ENCODE measurements around the gene ANKRD33B. TPM values are rescaled to one million over a fixed set of nuclear protein-coding genes. Genes with fewer than 3 reads are reported as not detected.

Gene ANKRD33B
- total and polyA plus RNA-seq, 2 of the 8 experiments (the other 6 are each of a cell fraction or from before 2014, with no cell fraction given) = 6.9 to 20.6 TPM

DNA sequence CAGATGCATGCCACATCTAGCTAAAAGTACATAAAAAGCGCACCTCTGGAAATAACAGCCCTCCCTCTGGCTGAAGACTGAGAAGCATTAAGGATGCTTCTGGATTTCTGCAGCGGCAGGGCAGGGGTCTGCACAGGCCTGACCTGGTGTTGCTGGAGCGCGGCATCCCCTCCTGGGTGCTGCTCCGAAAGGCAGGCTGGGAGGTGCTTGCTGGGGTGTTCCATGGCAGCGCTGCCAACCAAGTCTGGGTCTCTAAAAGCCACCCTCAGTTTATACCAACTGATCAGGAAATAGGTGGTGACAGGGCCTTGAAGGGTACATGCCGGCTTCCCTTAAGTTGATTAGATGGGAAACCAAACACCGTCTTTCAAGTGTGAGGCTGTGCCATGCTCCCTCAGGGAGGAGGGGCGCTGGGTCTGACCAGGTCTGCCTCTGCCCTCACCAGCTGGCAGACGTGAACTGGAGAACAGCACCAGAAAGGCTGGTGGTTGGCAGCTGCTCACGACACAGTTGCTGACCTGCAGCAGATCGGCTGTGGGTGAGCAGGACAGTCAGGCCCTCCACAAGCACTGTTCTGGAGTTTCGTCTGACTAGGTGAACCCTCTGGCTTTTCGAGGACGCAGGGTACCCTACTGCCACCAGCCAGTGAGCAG, 115.6 kb downstream of the ANKRD33B start:
- H3K14ac ChIP-seq (ENCODE audit: insufficient read length) = no peak overlapping the region
- no peak overlapping the region for H3K23ac ChIP-seq (ENCODE audit: insufficient read length)
- H2AFZ ChIP-seq (ENCODE audit: low read length) = no peak overlapping the region
- no peaks in the 10 kb centered on the region for H3K23me2 ChIP-seq (ENCODE audit: low read depth, low read length)
- no peak overlapping the region for H3K18ac ChIP-seq (ENCODE audit: extremely low read depth, low read length)
- 0 out of 8 replicates have a peak, but pooled peaks cover 0 to 7% (median 3%) of the 10 kb centered on the region in 4 experiments for H3K36me3 ChIP-seq (ENCODE audit: control insufficient read depth in 2 of 4, insufficient read depth in 4 of 4, low read length in 3 of 4)
- H3K27ac ChIP-seq (ENCODE audit: low read depth, low read length) = no peak overlapping the region
- no peak overlapping the region for H3K4me2 ChIP-seq (ENCODE audit: insufficient read depth in 1 of 2, low read depth in 2 of 2, low read length in 2 of 2)
- H2BK15ac ChIP-seq (ENCODE audit: low read length) = no peak overlapping the region
- H2BK20ac ChIP-seq (ENCODE audit: low read length) = no peak overlapping the region
- no peaks in the 10 kb centered on the region for H3K9me3 ChIP-seq (ENCODE audit: insufficient read depth in 2 of 2, low read depth in 1 of 2, low read length in 1 of 2)
- H3K4ac ChIP-seq (replicated peaks; ENCODE audit: insufficient read length, low read depth, low read length) = no peak overlapping the region
- ChIA-PET CTCF (ENCODE audit: partially characterized antibody) (interaction anchor here (0.6 to 5.2 kb wide), 6 partner anchors 11 to 310 kb away, joined by 3 to 40 read pairs (median 4); no protein-coding TSS in a partner anchor), POLR2A (ENCODE audit: partially characterized antibody) (no interaction called here)
- no peak overlapping the region; the same call in 1 of the 2 replicates for H4K8ac ChIP-seq (ENCODE audit: extremely low read depth, insufficient read depth, low read length)
- H3K9ac ChIP-seq (replicated peaks in 1 of 4; ENCODE audit: extremely low read depth in 1 of 4, low read depth in 3 of 4, low read length in 3 of 4) = no peak overlapping the region
- H3K79me1 ChIP-seq (ENCODE audit: low read depth, low read length) = no peaks in the 10 kb centered on the region; the same call in 1 of the 2 replicates
- no peak for FAIRE-seq
- peaks cover 0 to 3% of the 10 kb centered on the region in 2 experiments; a peak in 1 of 4 replicates for H3K79me2 ChIP-seq (ENCODE audit: control insufficient read depth in 1 of 2, insufficient read depth in 2 of 2, low read length in 2 of 2)
- 88% methylated on average over 14 of the region's 15 CpGs; no CpG with 5 or more reads in 1 of the 2 experiments for WGBS, 2 experiments (ENCODE audit: extremely low coverage in 1 of 2, insufficient coverage in 1 of 2, insufficient read length in 1 of 2, insufficient replicate concordance in 2 of 2, low coverage in 1 of 2, low lambda C conversion rate in 2 of 2, missing lambda C conversion rate in 1 of 2)
- DNase-seq (ENCODE audit: low read depth in 1 of 2, low spot score in 2 of 2) = no peak
- H2AK5ac ChIP-seq (ENCODE audit: low read depth, low read length) = no peak overlapping the region
- no peaks in the 10 kb centered on the region for H3K27me3 ChIP-seq (replicated peaks in 1 of 4; ENCODE audit: control insufficient read depth in 3 of 4, extremely low read depth in 1 of 4, insufficient read depth in 3 of 4, low read length in 3 of 4)
- 0 out of 7 replicates have a peak, but pooled peaks cover 0 to under 1% (median 0%) of the 10 kb centered on the region in 4 experiments for H3K4me1 ChIP-seq (replicated peaks in 1 of 4; ENCODE audit: control insufficient read depth in 3 of 4, insufficient read depth in 4 of 4, low read length in 3 of 4)
- H3K56ac ChIP-seq (replicated peaks; ENCODE audit: insufficient read length, low read depth, low read length) = no peak overlapping the region
- H4K20me1 ChIP-seq (replicated peaks in 1 of 2; ENCODE audit: control insufficient read depth in 1 of 2, insufficient read depth in 2 of 2, low read length in 2 of 2) = peaks cover 0 to 2% of the 10 kb centered on the region in 2 experiments
- H2BK5ac ChIP-seq (ENCODE audit: low read depth, low read length) = no peak overlapping the region
- no peak overlapping the region for H4K91ac ChIP-seq (replicated peaks; ENCODE audit: insufficient read length, low read length)
- H2BK120ac ChIP-seq (replicated peaks; ENCODE audit: low read depth, low read length) = no peak overlapping the region
- no peak overlapping the region for H4K5ac ChIP-seq (ENCODE audit: insufficient read length, low read depth, low read length)
- no peak overlapping the region for H3K4me3 ChIP-seq (ENCODE audit: extremely low read depth in 1 of 4, insufficient read depth in 2 of 4, low read depth in 3 of 4, low read length in 4 of 4)
- H2BK12ac ChIP-seq (ENCODE audit: low read depth, low read length) = no peak overlapping the region
- no peak for TF ChIP-seq GTF2F1 (IDR thresholded peaks at IDR 0.05; ENCODE audit: borderline replicate concordance, low read depth, low read length)
- no peak for TF ChIP-seq BRCA1 (IDR thresholded peaks at IDR 0.05; ENCODE audit: low read depth, low read length)
- no peak for TF ChIP-seq CHD2 (IDR thresholded peaks at IDR 0.05; ENCODE audit: low read length)
- TF ChIP-seq, protein P1, sequence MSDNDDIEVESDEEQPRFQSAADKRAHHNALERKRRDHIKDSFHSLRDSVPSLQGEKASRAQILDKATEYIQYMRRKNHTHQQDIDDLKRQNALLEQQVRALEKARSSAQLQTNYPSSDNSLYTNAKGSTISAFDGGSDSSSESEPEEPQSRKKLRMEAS (IDR thresholded peaks at IDR 0.05) = no peak
- no peak for TF ChIP-seq NANOG (IDR thresholded peaks at IDR 0.05; ENCODE audit: insufficient read depth, low read depth, low read length, poor library complexity, severe bottlenecking)
- TF ChIP-seq, protein P2, sequence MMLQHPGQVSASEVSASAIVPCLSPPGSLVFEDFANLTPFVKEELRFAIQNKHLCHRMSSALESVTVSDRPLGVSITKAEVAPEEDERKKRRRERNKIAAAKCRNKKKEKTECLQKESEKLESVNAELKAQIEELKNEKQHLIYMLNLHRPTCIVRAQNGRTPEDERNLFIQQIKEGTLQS (IDR thresholded peaks at IDR 0.05; ENCODE audit: insufficient read depth, low read depth, low read length) = no peak
- no peak for TF ChIP-seq CBX5 (IDR thresholded peaks at IDR 0.05; ENCODE audit: low read depth, low read length)
- TF ChIP-seq EGR1 (IDR thresholded peaks at IDR 0.05; ENCODE audit: borderline replicate concordance, low read depth, low read length) = no peak
- TF ChIP-seq CEBPB (IDR thresholded peaks at IDR 0.05; ENCODE audit: low read depth, low read length) = no peak
- TF ChIP-seq FOSL1 (IDR thresholded peaks at IDR 0.05; ENCODE audit: insufficient read depth, low read depth, low read length) = no peak
- TF ChIP-seq TAF1 (IDR thresholded peaks at IDR 0.05; ENCODE audit: low read depth, low read length) = no peak
- no peak for TF ChIP-seq MAFK (IDR thresholded peaks at IDR 0.05; ENCODE audit: low read depth, low read length)
- no peak for TF ChIP-seq ASH2L (IDR thresholded peaks at IDR 0.05; ENCODE audit: low read length)
